ENCODE data around the gene ARHGAP44. TPM values are rescaled to one million over a fixed set of nuclear protein-coding genes. Genes with fewer than 3 reads are reported as not detected.

The ARHGAP44 gene
- total RNA-seq, 1 donor from 2014 or later: 39.0 TPM

DNA sequence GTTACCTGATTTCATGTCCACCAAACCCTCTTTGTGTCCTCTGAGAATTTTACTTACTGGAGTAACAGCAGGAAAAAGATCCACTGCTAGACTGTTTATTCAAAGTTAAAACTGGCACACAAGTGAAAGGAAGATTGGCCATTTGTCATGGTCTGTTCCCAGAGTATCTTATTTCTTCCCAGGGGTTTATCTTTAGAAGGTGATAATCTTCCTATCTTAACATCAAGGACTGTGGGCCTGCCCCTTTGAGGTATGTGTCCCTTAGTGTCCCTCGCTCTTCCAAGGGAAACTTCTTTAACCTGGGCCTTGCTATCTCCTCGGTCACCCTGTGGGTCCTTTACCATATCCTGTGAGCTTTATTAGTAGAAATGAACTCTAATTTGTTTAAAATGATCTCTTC lies 49.7 kb downstream of the ARHGAP44 start:
- TF ChIP-seq, protein P1, sequence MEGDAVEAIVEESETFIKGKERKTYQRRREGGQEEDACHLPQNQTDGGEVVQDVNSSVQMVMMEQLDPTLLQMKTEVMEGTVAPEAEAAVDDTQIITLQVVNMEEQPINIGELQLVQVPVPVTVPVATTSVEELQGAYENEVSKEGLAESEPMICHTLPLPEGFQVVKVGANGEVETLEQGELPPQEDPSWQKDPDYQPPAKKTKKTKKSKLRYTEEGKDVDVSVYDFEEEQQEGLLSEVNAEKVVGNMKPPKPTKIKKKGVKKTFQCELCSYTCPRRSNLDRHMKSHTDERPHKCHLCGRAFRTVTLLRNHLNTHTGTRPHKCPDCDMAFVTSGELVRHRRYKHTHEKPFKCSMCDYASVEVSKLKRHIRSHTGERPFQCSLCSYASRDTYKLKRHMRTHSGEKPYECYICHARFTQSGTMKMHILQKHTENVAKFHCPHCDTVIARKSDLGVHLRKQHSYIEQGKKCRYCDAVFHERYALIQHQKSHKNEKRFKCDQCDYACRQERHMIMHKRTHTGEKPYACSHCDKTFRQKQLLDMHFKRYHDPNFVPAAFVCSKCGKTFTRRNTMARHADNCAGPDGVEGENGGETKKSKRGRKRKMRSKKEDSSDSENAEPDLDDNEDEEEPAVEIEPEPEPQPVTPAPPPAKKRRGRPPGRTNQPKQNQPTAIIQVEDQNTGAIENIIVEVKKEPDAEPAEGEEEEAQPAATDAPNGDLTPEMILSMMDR (IDR thresholded peaks at IDR 0.05): no peak
- Histone ChIP-seq H3K9me3 (no peaks in the 10 kb centered on the region), H3K27me3 (ENCODE audit: low read depth) (no peaks in the 10 kb centered on the region), H3K4me3 (no peak overlapping the region), H3K36me3 (no peaks in the 10 kb centered on the region), H3K27ac (no peak overlapping the region), H3K4me1 (no peaks in the 10 kb centered on the region)
- intact Hi-C loops (cut with DNase I): no loop called here
- ATAC-seq (no peak), DNase-seq (no peak)

DNA sequence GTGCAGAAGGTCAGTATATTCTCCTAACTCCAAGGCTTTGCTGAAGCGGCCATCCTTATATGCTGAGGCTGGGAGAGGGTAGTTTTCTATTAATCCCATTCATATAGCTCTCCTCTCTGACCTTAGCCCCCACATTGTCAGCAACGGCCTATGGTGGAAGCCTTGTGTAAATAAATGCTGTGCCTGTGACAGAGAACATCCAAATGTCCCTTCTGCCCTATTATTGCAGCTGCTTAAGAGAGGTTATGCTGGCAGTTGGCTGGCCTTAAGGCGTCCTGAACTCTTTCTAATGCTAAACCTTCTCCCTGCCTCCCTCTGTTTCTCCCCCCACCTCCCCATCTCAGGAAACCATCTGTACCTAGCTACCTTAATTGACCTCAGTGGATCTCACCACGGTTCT lies 53.6 kb downstream of the ARHGAP44 start:
- DNase-seq (no peak), ATAC-seq (no peak)
- Histone ChIP-seq H3K4me3 (no peak overlapping the region), H3K36me3 (no peaks in the 10 kb centered on the region), H3K4me1 (no peaks in the 10 kb centered on the region), H3K9me3 (no peaks in the 10 kb centered on the region), H3K27me3 (ENCODE audit: low read depth) (no peaks in the 10 kb centered on the region), H3K27ac (no peak overlapping the region)
- intact Hi-C loops (cut with DNase I): no loop called here
- TF ChIP-seq, protein P1 (IDR thresholded peaks at IDR 0.05): no peak

DNA sequence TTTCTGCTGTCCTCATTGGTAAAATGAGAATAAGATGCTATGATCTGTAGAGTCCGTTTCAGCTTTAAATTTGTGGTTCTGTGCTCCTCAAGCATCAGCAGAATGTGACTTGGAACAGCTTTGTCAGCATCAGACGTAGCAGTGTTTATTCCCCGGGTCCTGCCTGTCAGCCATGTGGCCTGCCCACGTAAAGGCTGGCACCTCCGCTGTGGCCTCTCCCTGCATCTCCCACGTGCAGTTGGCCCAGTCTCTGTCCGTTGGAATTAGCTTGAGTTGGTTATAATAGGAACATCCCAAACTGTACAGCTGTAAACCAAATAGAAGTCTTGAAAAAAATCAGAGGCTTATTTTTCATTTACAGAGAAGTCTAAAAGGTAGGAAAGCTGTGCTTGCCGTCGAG lies 61.7 kb downstream of the ARHGAP44 start:
- H3K9me3 ChIP-seq: no peaks in the 10 kb centered on the region
- DNase-seq (no peak), ATAC-seq (no peak)
- no peak overlapping the region for H3K4me3 ChIP-seq
- no peaks in the 10 kb centered on the region for H3K27me3 ChIP-seq (ENCODE audit: low read depth)
- intact Hi-C loops (cut with DNase I): no loop called here
- TF ChIP-seq, protein P1 (IDR thresholded peaks at IDR 0.05): no peak
- H3K27ac ChIP-seq: no peak overlapping the region
- no peaks in the 10 kb centered on the region for H3K36me3 ChIP-seq
- H3K4me1 ChIP-seq: no peaks in the 10 kb centered on the region

DNA sequence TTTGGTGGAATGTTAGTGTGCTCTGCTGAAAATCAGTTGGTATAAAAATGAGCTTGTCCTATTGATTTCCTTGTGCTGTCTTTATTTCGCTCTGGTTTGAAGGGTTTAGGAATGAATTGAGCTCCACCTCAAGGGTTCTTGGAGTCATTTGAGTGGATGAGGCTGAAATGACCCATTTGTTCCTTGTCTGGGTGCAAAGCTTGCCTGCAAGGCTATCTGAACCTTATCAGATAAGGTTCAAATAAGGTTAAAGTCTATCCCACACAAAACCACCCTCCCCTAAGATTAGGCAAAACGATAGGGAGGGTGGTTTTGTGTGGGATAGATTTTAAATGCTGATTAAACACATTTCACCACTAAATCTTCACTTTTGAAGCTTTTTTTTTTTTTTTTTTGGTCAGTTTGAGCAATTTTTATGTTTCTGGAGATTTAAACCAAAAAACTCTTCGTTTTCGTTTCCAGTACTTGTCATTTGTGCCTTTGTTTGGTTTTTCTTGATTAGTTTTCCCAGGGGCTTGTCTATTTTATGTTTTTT lies 62.7 kb downstream of the ARHGAP44 start:
- no peaks in the 10 kb centered on the region for H3K36me3 ChIP-seq
- no peak overlapping the region for H3K27ac ChIP-seq
- DNase-seq (no peak), ATAC-seq (no peak)
- H3K4me1 ChIP-seq: no peaks in the 10 kb centered on the region
- no peaks in the 10 kb centered on the region for H3K27me3 ChIP-seq (ENCODE audit: low read depth)
- intact Hi-C loops (cut with DNase I): no loop called here
- H3K9me3 ChIP-seq: no peaks in the 10 kb centered on the region
- H3K4me3 ChIP-seq: no peak overlapping the region
- TF ChIP-seq, protein P1 (IDR thresholded peaks at IDR 0.05): no peak

DNA sequence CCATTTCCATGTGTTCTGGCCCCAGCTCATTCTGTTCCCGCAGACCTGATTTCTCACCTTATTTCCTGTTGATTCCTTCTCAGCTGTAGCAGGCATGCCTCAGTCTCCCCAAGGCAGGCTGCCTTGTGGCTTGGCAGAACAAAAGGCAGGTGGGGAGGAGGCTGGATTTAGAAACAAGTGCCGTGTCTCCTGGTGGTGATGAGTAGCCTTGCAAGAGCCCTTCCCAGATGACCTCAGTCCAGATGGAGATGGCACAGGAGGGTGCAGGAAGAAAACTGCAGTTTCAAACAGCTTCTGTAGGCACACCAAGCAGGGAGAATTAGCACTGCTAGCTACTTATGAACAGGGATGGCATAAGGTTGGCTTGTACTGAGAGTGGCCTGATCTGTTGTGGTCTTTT lies 64.6 kb downstream of the ARHGAP44 start:
- DNase-seq: no peak
- no peaks in the 10 kb centered on the region for H3K27me3 ChIP-seq (ENCODE audit: low read depth)
- ATAC-seq: no peak
- no peak overlapping the region for H3K27ac ChIP-seq
- no peak overlapping the region for H3K4me3 ChIP-seq
- TF ChIP-seq, protein P1 (IDR thresholded peaks at IDR 0.05): no peak
- H3K4me1 ChIP-seq: no peaks in the 10 kb centered on the region
- intact Hi-C loops (cut with DNase I): no loop called here
- no peaks in the 10 kb centered on the region for H3K36me3 ChIP-seq
- H3K9me3 ChIP-seq: no peaks in the 10 kb centered on the region

DNA sequence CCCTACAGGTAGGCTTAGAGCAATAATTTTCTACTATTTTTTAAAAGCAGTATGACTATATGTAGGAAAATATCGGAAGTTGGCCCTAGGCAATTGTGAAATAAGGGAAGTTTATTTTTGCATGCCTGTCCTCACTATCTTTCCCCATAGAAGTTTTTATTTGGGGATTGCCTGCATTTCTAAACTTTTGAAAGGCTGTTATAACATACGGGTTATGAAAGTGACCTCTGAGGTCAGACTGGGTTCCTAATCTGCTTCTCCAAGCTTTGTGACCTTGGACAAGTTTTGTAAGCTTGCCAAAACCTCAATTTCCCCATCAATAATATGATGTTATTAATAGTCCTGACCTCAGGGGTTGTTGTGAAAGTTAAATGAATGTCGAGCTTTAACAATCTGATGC lies 67.1 kb downstream of the ARHGAP44 start:
- no peak for ATAC-seq
- no peak overlapping the region for H3K4me3 ChIP-seq
- intact Hi-C loops (cut with DNase I): no loop called here
- H3K36me3 ChIP-seq: no peaks in the 10 kb centered on the region
- no peaks in the 10 kb centered on the region for H3K4me1 ChIP-seq
- H3K9me3 ChIP-seq: no peaks in the 10 kb centered on the region
- TF ChIP-seq, protein P1 (IDR thresholded peaks at IDR 0.05): no peak
- H3K27me3 ChIP-seq (ENCODE audit: low read depth): no peaks in the 10 kb centered on the region
- no peak overlapping the region for H3K27ac ChIP-seq
- DNase-seq: no peak

Data from lower lobe of right lung (tissue), 2 donors.